Erythroblast (primary cell): ENCODE measurements around the gene KCMF1.

Source experiments
- GATA1 ChIP-seq: IDR thresholded peaks from 2 replicates; pipeline ENCODE4 v1.6.1; 2011; ENCODE audit warnings: low read depth, mild to moderate bottlenecking, control low read depth, low read length, moderate library complexity
- POLR2A ChIP-seq: IDR thresholded peaks from 2 replicates; pipeline ENCODE4 v1.6.1; 2011; ENCODE audit warnings: mild to moderate bottlenecking, low read length

GRCh38 chr2:85015653-85016360 is 44.8 kb downstream of the KCMF1 start:
- TF ChIP-seq POLR2A, result no peak
- TF ChIP-seq GATA1, result no peak
